GM21526 (cell line): ENCODE results near the gene TTC7B.

Source experiments
- ATAC-seq: cut with Tn5 transposase; IDR thresholded peaks from one replicate; pipeline ENCODE4 v1.9.1; 2021; ENCODE audit warnings: moderate library complexity; ENCODE audit not compliant: unreplicated experiment, low FRiP score

TTC7B gene

GRCh38 chr14:90569201-90569600, 247.0 kb downstream of the TTC7B start:
- no peak for ATAC-seq

GRCh38 chr14:90568405-90568804, 247.8 kb downstream of the TTC7B start:
- no peak for ATAC-seq

GRCh38 chr14:90567991-90568390, 248.2 kb downstream of the TTC7B start:
- ATAC-seq = no peak

- ATAC-seq = no peak
Measured at GRCh38 chr14:90567191-90567590, 249.0 kb downstream of the TTC7B start.

GRCh38 chr14:90566481-90566880, 249.7 kb downstream of the TTC7B start:
- ATAC-seq = no peak

GRCh38 chr14:90564496-90564895, 251.7 kb downstream of the TTC7B start:
- no peak for ATAC-seq

GRCh38 chr14:90562652-90563051, 253.6 kb downstream of the TTC7B start:
- ATAC-seq = no peak

- no peak for ATAC-seq
Measured at GRCh38 chr14:90561920-90562319, 254.3 kb downstream of the TTC7B start.

- ATAC-seq = no peak
Measured at GRCh38 chr14:90560991-90561390, 255.2 kb downstream of the TTC7B start.

GRCh38 chr14:90560558-90560957, 255.7 kb downstream of the TTC7B start:
- ATAC-seq = no peak

- no peak for ATAC-seq
Measured at GRCh38 chr14:90559811-90560492, 256.3 kb downstream of the TTC7B start.

- no peak for ATAC-seq
Measured at GRCh38 chr14:90558983-90559590, 257.1 kb downstream of the TTC7B start.

- ATAC-seq = no peak
Measured at GRCh38 chr14:90558041-90558982, 257.9 kb downstream of the TTC7B start.

- ATAC-seq = no peak
Measured at GRCh38 chr14:90557516-90557915, 258.7 kb downstream of the TTC7B start.

- no peak for ATAC-seq
Measured at GRCh38 chr14:90556666-90557450, 259.4 kb downstream of the TTC7B start.

GRCh38 chr14:90556012-90556477, 260.2 kb downstream of the TTC7B start:
- no peak for ATAC-seq

GRCh38 chr14:90555126-90556011, 260.9 kb downstream of the TTC7B start:
- ATAC-seq = no peak

GRCh38 chr14:90554341-90554740, 261.9 kb downstream of the TTC7B start:
- ATAC-seq = no peak

GRCh38 chr14:90553921-90554336, 262.3 kb downstream of the TTC7B start:
- ATAC-seq = no peak
